ENCODE data around the gene NEO1. TPM values are rescaled to one million over a fixed set of nuclear protein-coding genes. Genes with fewer than 3 reads are reported as not detected.

Gene NEO1
- 3.8 and 7.3 TPM in 2 replicates for total RNA-seq (2014; rRNA removed; shearing (Covaris generic))

GRCh38 chr15:73051807-73052652 lies at the start of gene NEO1:
Gene NEO1, plus strand, starts transcription at chr15:73052463. Its CDS starts 213 bp downstream, at chr15:73052676.
- DNase-seq (ENCODE audit: low spot score) = peak; percentile 30

- no peak for DNase-seq (ENCODE audit: low spot score)
These were observed 47.8 kb upstream of the NEO1 start for GRCh38 chr15:73004462-73004861.

GRCh38 chr15:73005032-73005431 lies 47.2 kb upstream of the NEO1 start:
- no peak for DNase-seq (ENCODE audit: low spot score)

DNA sequence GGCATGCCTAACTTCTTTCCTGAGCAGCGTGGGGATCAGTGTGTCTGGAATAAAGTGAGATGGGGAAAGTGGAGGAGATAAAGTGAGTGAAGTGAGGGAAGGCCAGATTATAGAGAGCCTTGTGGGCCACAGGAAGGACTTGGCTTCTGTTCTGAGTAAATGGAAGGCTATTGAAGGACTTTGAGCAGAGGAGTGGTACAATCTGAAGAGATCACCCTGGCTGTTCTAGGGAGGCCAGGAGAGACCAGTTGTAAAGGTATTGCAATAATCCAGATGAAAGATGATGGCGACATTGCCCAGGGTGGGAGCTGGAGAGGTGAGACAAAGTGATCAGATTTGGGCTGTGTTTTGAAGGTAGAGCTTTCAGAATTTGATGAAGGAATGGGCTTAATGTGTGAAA lies 46.8 kb upstream of the NEO1 start:
- DNase-seq (ENCODE audit: low spot score) = no peak

GRCh38 chr15:73006523-73006922 lies 45.7 kb upstream of the NEO1 start:
- DNase-seq (ENCODE audit: low spot score) = no peak

GRCh38 chr15:73009066-73010056 lies 42.9 kb upstream of the NEO1 start:
- DNase-seq (ENCODE audit: low spot score) = no peak

DNA sequence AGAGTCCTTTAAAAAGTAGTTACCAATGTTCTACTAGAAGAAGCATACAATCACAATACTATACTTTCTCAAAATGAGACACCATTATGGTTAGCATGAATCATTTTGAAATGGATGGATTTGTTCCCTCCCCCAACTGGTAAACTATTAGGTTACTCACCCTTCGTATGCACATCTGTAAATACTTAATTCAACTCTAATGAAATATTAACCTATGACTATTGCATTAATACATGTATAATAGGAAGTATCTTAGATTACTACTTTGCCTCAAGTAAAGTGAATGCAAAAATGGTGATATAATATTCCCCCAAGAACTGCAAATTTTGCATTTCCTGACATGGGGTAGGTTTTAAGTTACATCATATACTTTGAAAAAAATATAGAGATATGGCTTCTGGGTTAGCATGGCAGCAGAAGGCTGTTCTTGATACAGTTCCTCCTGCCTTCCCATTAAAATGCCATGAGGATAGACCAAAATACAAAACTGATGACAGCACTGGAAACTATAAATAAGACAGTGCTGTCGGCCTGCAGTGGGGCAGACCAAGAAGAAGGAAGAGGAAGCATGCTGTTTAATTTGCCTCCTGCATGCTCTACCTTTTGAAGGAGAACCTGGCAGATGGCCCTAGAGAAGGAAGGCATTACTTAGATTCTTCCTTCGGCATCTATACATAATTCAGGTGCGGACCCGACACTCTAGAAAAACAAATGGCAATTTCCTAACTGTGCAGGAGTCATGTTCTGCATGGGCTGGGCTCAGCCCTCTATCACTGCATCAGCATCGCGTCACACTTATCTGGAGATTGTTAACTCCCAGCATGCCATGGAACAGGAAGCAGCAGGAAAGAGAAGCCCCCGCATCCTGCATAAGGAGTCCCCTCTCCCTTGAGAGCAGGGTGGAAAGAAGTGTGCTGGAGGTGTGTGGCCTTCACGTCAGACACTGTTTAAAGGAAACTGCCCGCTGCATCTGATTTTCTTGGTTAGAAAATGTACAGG lies 41.8 kb upstream of the NEO1 start:
- no peak for DNase-seq (ENCODE audit: low spot score)

DNA sequence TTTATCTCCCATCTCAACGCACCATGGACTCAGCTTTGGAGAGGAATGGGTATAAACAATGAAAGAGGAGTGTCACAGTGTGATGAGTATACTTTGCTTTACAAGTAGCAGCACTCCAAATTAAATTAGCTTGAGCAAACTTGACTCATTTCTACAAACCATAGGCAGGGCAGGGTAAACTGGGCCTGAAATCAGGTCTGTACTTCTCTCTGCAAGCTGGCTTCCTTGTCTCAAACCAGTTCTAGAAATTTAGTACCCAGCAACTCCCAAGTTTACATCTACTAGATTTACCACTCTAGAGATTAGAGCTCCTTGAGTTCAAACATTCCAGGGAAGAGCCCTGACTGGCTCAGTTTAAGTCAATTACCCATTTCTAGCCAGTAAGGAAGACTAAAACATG lies 37.4 kb upstream of the NEO1 start:
- DNase-seq (ENCODE audit: low spot score) = no peak

DNA sequence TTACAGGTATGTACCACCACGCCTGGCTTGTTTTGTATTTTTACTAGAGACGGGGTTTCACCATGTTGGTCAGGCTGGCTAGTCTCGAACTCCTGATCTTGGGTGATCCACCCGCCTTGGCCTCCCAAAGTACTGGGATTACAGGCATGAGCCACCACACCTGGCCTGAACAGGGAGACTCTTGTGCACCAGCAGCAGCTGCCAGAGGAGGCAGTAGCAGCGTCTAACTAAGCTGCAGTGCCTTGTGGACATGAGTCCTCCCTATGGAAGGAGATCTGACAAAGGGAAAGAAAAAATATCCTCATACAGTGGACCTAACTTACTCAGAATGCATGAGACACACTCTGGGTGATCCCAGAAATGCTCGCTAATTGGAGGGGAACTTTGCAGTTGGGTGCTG lies 36.8 kb upstream of the NEO1 start:
- no peak for DNase-seq (ENCODE audit: low spot score)

- DNase-seq (ENCODE audit: low spot score) = no peak
These were observed 34.3 kb upstream of the NEO1 start for GRCh38 chr15:73017987-73018386.

DNA sequence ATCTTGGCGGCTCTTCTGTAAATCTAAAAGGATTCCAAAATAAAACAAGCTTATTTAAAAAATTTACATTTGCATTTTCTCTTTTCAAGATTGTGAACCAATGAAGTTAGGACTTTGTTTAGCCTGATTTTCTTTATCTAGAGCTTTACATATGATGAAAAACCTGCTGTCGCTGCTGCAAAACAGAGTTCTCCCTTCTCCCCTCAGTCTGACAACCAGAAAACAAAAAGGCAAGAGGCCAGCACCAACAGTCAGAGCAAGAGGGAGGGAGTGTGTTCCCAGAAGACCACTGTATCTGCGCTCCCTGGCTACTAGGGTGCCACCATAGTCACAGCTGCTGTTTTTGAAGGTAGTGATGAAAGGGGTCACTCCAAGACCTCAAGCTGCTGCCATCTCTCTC lies 33.1 kb upstream of the NEO1 start:
- DNase-seq (ENCODE audit: low spot score) = no peak

GRCh38 chr15:73019601-73020146 lies 32.6 kb upstream of the NEO1 start:
- DNase-seq (ENCODE audit: low spot score) = no peak

- no peak for DNase-seq (ENCODE audit: low spot score)
These were observed 31.1 kb upstream of the NEO1 start for GRCh38 chr15:73021139-73021621.

- DNase-seq (ENCODE audit: low spot score) = no peak
These were observed 30.1 kb upstream of the NEO1 start for GRCh38 chr15:73022161-73022560.

GRCh38 chr15:73023071-73023470 lies 29.2 kb upstream of the NEO1 start:
- no peak for DNase-seq (ENCODE audit: low spot score)

DNA sequence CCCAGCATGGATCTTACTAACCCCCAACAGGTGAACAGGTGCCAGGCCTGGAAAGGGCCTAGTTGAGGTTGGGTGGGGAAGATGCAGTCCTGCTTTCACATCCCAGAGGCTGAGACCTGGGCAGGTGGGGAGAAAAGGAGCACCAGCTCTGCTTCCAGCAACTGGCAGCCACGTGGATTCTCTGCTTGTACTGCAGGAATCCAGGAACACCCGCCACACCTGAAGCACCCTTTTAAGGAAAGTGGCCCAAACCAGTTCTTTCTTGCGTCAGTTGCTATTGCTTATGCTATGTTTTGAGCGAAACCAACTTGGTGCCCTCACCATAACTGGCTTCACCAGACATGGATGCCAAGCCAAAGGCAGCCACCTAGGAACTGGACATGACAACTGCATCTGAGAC lies 28.1 kb upstream of the NEO1 start:
- DNase-seq (ENCODE audit: low spot score) = no peak

DNA sequence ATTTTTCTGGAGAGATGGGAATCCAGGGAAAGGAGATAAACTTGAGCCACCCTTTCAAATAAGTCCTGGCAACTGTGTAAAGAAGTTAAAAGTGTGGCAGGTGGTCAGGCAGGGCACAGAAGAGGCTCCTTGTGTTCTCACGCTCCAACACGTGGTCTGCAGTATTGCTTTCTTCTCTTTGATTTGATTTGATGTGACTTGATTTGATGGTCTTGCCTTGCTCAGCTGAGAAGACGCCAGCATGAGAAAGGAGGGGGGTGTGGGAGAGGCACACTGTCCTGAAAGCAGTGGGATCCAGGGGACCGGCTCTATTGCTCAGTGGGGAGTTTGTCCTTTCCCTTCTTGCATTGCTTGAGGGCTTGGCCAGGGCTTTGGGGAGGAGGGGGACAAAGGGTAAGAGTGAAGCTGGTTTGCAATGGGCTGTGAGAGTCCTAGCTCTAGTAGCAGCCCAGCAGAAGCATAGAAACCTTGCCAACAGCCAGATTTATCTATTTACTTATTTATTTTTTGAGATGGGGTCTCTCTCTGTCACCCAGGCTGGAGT lies 25.7 kb upstream of the NEO1 start:
- no peak for DNase-seq (ENCODE audit: low spot score)

DNA sequence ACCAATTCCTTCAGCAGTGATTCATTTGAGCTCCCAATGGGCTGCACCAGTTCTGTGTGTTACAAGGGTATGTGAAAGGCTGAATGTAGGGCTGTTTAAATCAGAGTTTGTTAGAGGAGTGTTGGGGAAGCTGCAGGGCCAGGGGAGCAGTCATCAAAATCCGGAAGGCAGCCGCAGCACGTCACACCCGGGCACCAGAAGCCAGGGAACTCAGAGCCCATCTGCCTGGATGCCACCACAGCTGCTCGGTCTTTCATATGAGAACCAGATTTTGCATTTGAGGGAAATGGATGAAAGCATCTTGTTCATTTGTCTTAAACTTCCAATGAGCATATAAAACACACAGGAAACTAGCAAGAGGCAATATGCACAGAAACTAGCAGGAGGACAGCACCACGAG lies 24.2 kb upstream of the NEO1 start:
- no peak for DNase-seq (ENCODE audit: low spot score)

GRCh38 chr15:73028831-73029451 lies 23.3 kb upstream of the NEO1 start:
- DNase-seq (ENCODE audit: low spot score) = no peak

DNA sequence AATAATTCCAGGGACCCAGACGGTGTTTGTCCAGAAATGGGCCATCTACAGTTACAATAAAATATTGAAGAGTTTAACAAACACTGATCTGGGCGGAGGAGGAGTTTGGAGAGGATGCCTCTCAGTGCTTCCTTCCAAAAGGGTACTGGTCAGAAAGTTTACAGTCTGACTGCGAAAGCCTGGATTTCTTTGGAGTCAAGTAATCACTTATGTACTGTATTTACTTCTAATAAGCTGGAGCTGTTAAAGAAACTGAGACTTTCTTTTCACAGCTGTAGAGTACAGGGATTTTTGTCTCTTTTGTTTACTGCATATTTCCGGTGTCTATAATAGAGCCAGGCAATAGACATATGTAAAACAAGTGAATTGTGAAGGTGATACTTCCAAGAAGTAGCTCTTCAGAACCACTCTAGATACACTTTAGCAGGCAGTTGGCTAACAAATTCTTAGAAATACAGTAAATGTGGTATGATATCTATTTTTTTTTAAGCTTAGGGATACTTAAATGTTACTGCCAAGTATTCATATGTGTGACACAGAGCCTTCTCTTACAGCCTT lies 22.1 kb upstream of the NEO1 start:
- no peak for DNase-seq (ENCODE audit: low spot score)
